Gastroesophageal sphincter (tissue), 4 donors: ENCODE data around the gene PLBD2. TPM values are rescaled to one million over a fixed set of nuclear protein-coding genes. Genes with fewer than 3 reads are reported as not detected.
A peak's percentile ranks its signal among the peaks of the same experiment; 100 is the strongest.
"Not testable (repeated sequence)": the region's sequence is repeated elsewhere in the genome, so short reads cannot be mapped to it uniquely, and the experiment has no call there.

Experiments used
- ATAC-seq: fragments of 150-250 bp; one replicate; pipeline ENCODE4 v1.9.1; 2016; ENCODE audit warnings: mild to moderate bottlenecking, moderate library complexity
- H3K27ac ChIP-seq, 4 donors: fragments of 200-600 bp; sonication (generic) in 3 of 4; 1 replicate in 3 of 4; 2 replicates in 1 of 4; pipeline ENCODE4 v1.5.1; 2016 to 2019
- H3K27me3 ChIP-seq: fragments of 200-600 bp; sonication (generic); one replicate; pipeline ENCODE4 v1.5.1; 2019
- H3K36me3 ChIP-seq, 2 donors: fragments of 200-600 bp; sonication (generic); one replicate each; pipeline ENCODE4 v1.5.1; 2019; ENCODE audit warnings: control low read depth in 1 of 2
- H3K4me1 ChIP-seq, 3 donors: fragments of 200-600 bp; sonication (generic); 1 replicate in 2 of 3; 2 replicates in 1 of 3; pipeline ENCODE4 v1.5.1; 2016 to 2019; ENCODE audit warnings: control low read depth in 2 of 3
- H3K4me3 ChIP-seq, 2 donors: fragments of 200-600 bp; sonication (generic); one replicate each; pipeline ENCODE4 v1.5.1; 2019; ENCODE audit warnings: mild to moderate bottlenecking in 1 of 2, moderate library complexity in 1 of 2
- H3K9me3 ChIP-seq, 3 donors: fragments of 200-600 bp; sonication (generic); one replicate each; pipeline ENCODE4 v1.5.1; 2017 to 2019; ENCODE audit warnings: control low read depth in 2 of 3
- CTCF ChIP-seq, 4 experiments: fragments of 200-600 bp in 2 of 4; fragments of 450-650 bp in 2 of 4; sonication (generic) in 1 of 4; IDR thresholded peaks; one replicate each; pipeline ENCODE4 v1.5.1; 2017 to 2019; ENCODE audit warnings: antibody characterized with exemption in 4 of 4, mild to moderate bottlenecking in 2 of 4, moderate library complexity in 2 of 4
- EP300 ChIP-seq: sonication (generic); formaldehyde crosslinking; IDR thresholded peaks from one replicate; pipeline ENCODE4 v1.6.1; 2017; ENCODE audit warnings: antibody characterized with exemption, mild to moderate bottlenecking
- POLR2A ChIP-seq, 2 donors: fragments of 450-650 bp; IDR thresholded peaks; one replicate each; pipeline ENCODE4 v1.6.1; 2017; ENCODE audit warnings: antibody characterized with exemption in 2 of 2, mild to moderate bottlenecking in 2 of 2, moderate library complexity in 1 of 2
- POLR2AphosphoS5 ChIP-seq: sonication (generic); formaldehyde crosslinking; IDR thresholded peaks from one replicate; pipeline ENCODE4 v1.6.1; 2017; ENCODE audit warnings: antibody characterized with exemption
- WGBS, 2 donors: methylation state at CpG; one replicate each; pipeline ENCODE4 v1.1.5; 2018; ENCODE audit warnings: low coverage in 1 of 2; 5-methylcytosine and 5-hydroxymethylcytosine counted together
- total RNA-seq, 4 donors: library from RNA; depleted of rRNA; stranded (reverse); fragments of >200 nt; gene quantifications; one replicate each; pipeline ENCODE4 v1.1.0, GENCODE V29; 2016

Gene PLBD2
- total RNA-seq, 4 donors from 2014 or later = 23.1 to 54.4 (median 31.3) TPM

DNA sequence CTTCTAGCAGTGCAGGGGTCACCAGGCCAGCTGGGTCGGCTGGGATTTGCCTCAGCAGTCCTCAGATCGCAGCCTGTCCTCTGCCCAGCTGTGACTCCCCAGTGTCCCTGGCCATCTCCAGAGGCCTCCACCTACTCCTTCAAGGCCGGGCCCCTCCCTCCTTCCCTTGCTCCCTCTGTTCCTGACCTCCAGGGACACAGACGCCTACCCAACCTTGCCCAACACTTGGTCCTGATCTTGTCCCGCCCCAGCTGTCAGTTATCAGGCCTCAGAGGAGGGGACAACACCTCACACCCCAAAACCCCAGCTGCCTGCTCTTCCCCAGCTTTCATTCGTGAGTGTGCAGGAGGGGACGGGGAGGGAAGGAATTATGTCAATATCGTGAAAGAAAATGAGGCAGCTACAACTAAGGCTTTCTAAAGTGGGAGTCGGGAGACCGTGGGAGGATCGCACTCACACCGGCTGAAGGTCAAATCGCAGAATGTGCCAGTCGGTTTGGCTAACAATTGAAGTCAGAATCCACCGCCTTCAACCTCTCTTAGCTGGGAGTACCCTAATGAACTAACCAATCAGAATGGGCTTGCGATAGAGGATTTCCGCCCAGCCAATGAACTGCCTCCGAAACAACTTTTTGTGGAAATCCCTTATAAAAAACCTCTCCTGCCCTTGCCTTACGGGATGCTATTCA is 9.4 kb upstream of the PLBD2 start:
- Histone ChIP-seq H3K4me1 (no peaks in the 10 kb centered on the region), H3K27me3 (peaks cover 7% of the 10 kb centered on the region), H3K9me3 (no peaks in the 10 kb centered on the region), H3K36me3 (no peaks in the 10 kb centered on the region), H3K27ac (no peak overlapping the region), H3K4me3 (no peak overlapping the region)
- ATAC-seq = no peak
- WGBS, 2 donors = 30 to 66% methylated on average over 11 to 14 of the region's 19 CpGs
- TF ChIP-seq EP300 = no peak
- no peak for TF ChIP-seq CTCF (IDR thresholded peaks at IDR 0.05)
- TF ChIP-seq POLR2A (IDR thresholded peaks at IDR 0.05) = no peak
- TF ChIP-seq POLR2AphosphoS5 = no peak

GRCh38 chr12:113351089-113351488 is 7.3 kb upstream of the PLBD2 start:
- Histone ChIP-seq H3K27ac (no peak overlapping the region), H3K36me3 (no peaks in the 10 kb centered on the region), H3K4me1 (no peaks in the 10 kb centered on the region), H3K27me3 (peaks cover 12% of the 10 kb centered on the region), H3K4me3 (no peak overlapping the region), H3K9me3 (no peaks in the 10 kb centered on the region)
- no peak for TF ChIP-seq EP300
- no peak for TF ChIP-seq POLR2AphosphoS5
- TF ChIP-seq CTCF (IDR thresholded peaks at IDR 0.05) = no peak
- TF ChIP-seq POLR2A (IDR thresholded peaks at IDR 0.05) = no peak
- ATAC-seq = no peak

DNA sequence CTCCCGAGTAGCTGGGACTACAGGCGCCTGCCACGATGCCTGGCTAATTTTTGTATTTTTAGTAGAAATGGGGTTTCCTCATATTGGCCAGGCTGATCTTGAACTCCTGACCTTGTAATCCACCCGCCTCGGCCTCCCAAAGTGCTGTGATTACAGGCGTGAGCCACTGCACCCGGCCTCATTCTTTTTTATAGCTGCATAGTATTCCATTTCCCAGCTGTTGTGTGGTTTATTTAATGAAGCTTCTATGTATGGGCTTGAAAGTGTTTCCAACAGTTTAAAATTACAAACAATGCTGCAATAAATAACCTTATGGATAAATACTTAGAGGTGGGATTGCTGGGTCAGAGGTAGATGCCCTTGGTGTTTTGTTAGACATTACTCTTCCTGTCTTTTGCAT is 4.2 kb upstream of the PLBD2 start:
- H3K4me3 ChIP-seq, ATAC-seq, H3K27ac ChIP-seq, H3K9me3 ChIP-seq, H3K36me3 ChIP-seq: not testable (repeated sequence)
- peaks cover 0 to 10% (median 0%) of the 10 kb centered on the region in 3 donors for H3K4me1 ChIP-seq
- WGBS, 2 donors = 80 to 95% methylated on average over 4 of the region's 7 CpGs
- peaks cover 12% of the 10 kb centered on the region for H3K27me3 ChIP-seq

DNA sequence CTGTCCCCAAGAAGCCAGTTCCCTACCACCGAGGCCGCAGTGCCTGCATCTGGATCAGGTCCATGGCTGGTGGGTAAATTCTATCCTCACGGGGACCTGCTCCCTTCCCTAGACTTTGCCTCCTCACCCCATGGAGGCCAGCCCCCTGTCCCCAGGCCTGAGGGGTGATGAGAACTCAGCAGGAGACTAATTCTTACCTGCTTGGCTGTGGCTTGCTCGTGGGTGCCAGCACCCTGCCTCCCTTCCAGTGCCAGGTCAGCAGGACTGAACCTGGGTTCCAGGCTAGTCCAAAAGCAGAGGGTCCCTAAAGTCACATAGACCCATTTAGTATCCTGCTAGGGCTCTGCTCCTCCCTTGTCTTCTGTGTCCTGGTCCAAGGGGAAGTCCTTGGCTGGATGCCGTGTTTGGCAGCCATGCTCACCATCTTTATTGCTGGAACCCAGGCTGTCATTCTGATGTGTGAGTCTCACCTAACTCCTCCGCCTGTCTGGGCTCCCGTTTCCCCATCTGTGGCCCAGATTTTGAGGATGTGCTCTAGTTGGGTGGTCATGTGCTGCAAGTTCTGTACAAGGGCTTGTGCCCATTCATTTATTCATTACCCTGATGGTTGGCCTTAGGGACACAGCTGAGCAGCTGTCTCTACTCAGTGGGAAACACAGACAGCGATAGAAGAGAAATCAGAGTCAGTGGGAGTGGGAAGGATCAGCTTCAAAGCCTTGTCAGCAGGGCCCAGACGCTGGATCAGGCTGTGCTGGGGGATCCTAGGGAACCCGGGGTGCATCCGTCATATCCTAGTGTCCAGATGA is 949 bp downstream of the PLBD2 start:
- 20 to 31% methylated on average over 5 to 7 of the region's 11 CpGs for WGBS, 2 donors
- Histone ChIP-seq H3K4me3 (peak overlapping the region; percentile 67 to 89), H3K4me1 (peaks cover 0 to 39% (median 2%) of the 10 kb centered on the region in 3 donors), H3K27ac (peak overlapping the region; percentile 68 to 92 (median 90)), H3K36me3 (peaks cover 0 to 7% of the 10 kb centered on the region in 2 donors), H3K27me3 (peaks cover 1% of the 10 kb centered on the region), H3K9me3 (no peaks in the 10 kb centered on the region)
- no peak for ATAC-seq
- no peak for TF ChIP-seq POLR2AphosphoS5
- TF ChIP-seq POLR2A (IDR thresholded peaks at IDR 0.05) = no peak
- no peak for TF ChIP-seq EP300
- TF ChIP-seq CTCF (IDR thresholded peaks at IDR 0.05) = no peak

DNA sequence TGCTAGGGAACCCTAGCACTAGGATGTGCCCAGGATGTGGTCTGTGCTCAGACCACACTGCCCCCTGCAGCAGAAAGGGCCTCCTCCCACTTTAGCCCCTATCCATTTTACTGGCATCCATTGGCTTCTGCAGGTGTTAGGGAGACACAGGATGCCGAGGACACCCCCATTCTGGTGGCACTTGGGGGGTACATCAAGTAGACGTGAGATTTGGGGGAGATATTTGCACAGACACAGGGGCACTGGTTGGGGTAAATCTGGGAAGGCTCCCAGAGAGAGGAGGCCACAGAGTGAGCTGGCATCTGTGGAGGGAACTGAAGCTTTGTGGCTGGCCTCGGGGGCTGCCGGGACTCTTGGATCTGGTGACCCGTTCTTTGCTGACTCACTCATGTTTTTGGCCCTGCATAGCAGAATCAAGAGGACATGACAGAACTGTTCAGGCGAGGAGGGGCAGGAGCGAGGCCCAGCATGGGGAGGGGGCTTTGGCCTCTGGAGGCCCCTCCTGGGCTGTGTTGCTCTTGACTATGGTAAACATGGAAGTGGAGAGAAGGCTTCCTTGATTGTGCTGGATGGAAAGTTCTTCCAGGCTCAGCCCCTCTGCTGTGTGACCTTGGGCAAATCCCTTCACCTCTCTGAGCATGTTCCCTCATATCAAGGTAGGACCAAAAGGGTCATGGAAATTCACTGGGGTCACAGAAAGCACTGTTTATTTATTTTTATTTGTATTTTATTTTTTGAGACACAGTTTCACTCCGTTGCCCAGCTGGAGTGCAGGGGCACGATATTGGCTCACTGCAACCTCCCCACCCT is 1.8 kb downstream of the PLBD2 start:
- peaks cover 0 to 13% of the 10 kb centered on the region in 2 donors for H3K36me3 ChIP-seq
- H3K27me3 ChIP-seq = no peaks in the 10 kb centered on the region
- 71 to 73% methylated on average over 4 to 8 of the region's 9 CpGs for WGBS, 2 donors
- peaks cover 0 to 39% (median 2%) of the 10 kb centered on the region in 3 donors for H3K4me1 ChIP-seq
- peak overlapping the region in 1 of 2 donors; percentile 89 for H3K4me3 ChIP-seq
- peak overlapping the region in 3 of 4 donors; percentile 90 to 92 (median 91) for H3K27ac ChIP-seq
- no peak for ATAC-seq
- H3K9me3 ChIP-seq = no peaks in the 10 kb centered on the region
- TF ChIP-seq POLR2AphosphoS5 = no peak
- TF ChIP-seq POLR2A (IDR thresholded peaks at IDR 0.05) = no peak
